ENCODE measurements around the gene NUDT22. TPM values are rescaled to one million over a fixed set of nuclear protein-coding genes. Genes with fewer than 3 reads are reported as not detected.

The NUDT22 gene
- total and polyA plus RNA-seq, 11 donors, result 63.7 to 93.0 (median 70.3) TPM

- no peak overlapping the region for H3K27ac ChIP-seq
- intact Hi-C loops (cut with DNase I), result no loop called here
- no peak for TF ChIP-seq CTCF (IDR thresholded peaks at IDR 0.05)
- no peak for TF ChIP-seq POLR2A (IDR thresholded peaks at IDR 0.05)
- DNase-seq (no peak), ATAC-seq (no peak)
- peaks cover 0 to 57% (median 41%) of the 10 kb centered on the region in 9 donors for H3K36me3 ChIP-seq
- H3K4me1 ChIP-seq, result peaks cover 0 to 27% (median 12%) of the 10 kb centered on the region in 12 donors
- 79 to 86% (median 85%) methylated on average over 8 of the region's 8 CpGs for WGBS, 4 donors
- H3K4me3 ChIP-seq, result no peak overlapping the region
- H3K9me3 ChIP-seq, result no peaks in the 10 kb centered on the region
- no peaks in the 10 kb centered on the region for H3K27me3 ChIP-seq
Measured at GRCh38 chr11:64278576-64279190, 52.6 kb downstream of the NUDT22 start.

Other genes starting within 250 kb of the NUDT22 start
- 10 to 100 TPM; 47.4 to 73.1 (median 54.5) TPM for gene OTUB1, start 239.8 kb upstream of the NUDT22 start, total RNA-seq
- 10 to 100 TPM; 46.7 to 83.1 TPM for gene OTUB1, start 239.8 kb upstream of the NUDT22 start, polyA plus RNA-seq
- 1 to 10 TPM in 1 of 9 donors, under 1 TPM in 8; 0.20 to 1.4 (median 0.37) TPM for gene FLRT1, start 190.3 kb upstream of the NUDT22 start, total RNA-seq
- under 1 TPM; 0.22 to 0.46 TPM for gene FLRT1, start 190.3 kb upstream of the NUDT22 start, polyA plus RNA-seq
- gene MACROD1, start 60.2 kb upstream of the NUDT22 start, total RNA-seq, result 100 to 1,000 TPM in 6 of 9 donors, 10 to 100 TPM in 3; 61.3 to 166 (median 116) TPM
- 100 to 1,000 TPM in 1 of 2 donors, 10 to 100 TPM in 1; 48.9 to 287 TPM for gene MACROD1, start 60.2 kb upstream of the NUDT22 start, polyA plus RNA-seq
- 100 to 1,000 TPM in 2 of 9 donors, 10 to 100 TPM in 7; 74.9 to 143 (median 88.8) TPM for gene STIP1, start 40.1 kb upstream of the NUDT22 start, total RNA-seq
- gene STIP1, start 40.1 kb upstream of the NUDT22 start, polyA plus RNA-seq, result 100 to 1,000 TPM in 1 of 2 donors, 10 to 100 TPM in 1; 68.8 to 175 TPM
- 10 to 100 TPM in 2 of 9 donors, 1 to 10 TPM in 7; 3.4 to 71.5 (median 5.7) TPM for gene FERMT3, start 19.6 kb upstream of the NUDT22 start, total RNA-seq
- gene FERMT3, start 19.6 kb upstream of the NUDT22 start, polyA plus RNA-seq, result 1 to 10 TPM; 2.8 to 7.9 TPM
- gene TRPT1, start 88 bp upstream of the NUDT22 start, total RNA-seq, result 100 to 1,000 TPM in 2 of 9 donors, 10 to 100 TPM in 7; 51.2 to 146 (median 63.3) TPM
- gene TRPT1, start 88 bp upstream of the NUDT22 start, polyA plus RNA-seq, result 100 to 1,000 TPM in 1 of 2 donors, 10 to 100 TPM in 1; 65.3 to 123 TPM
- 10 to 100 TPM; 31.2 to 63.6 (median 47.2) TPM for gene DNAJC4, start 4.3 kb downstream of the NUDT22 start, total RNA-seq
- gene DNAJC4, start 4.3 kb downstream of the NUDT22 start, polyA plus RNA-seq, result 100 to 1,000 TPM in 1 of 2 donors, 10 to 100 TPM in 1; 33.8 to 123 TPM
- 100 to 1,000 TPM; 172 to 332 (median 241) TPM for gene VEGFB, start 8.3 kb downstream of the NUDT22 start, total RNA-seq
- gene VEGFB, start 8.3 kb downstream of the NUDT22 start, polyA plus RNA-seq, result 100 to 1,000 TPM; 127 to 304 TPM
- gene FKBP2, start 14.8 kb downstream of the NUDT22 start, total RNA-seq, result 10 to 100 TPM; 35.0 to 71.5 (median 51.8) TPM
- 100 to 1,000 TPM; 226 to 250 TPM for gene FKBP2, start 14.8 kb downstream of the NUDT22 start, polyA plus RNA-seq
- gene PPP1R14B, start 20.7 kb downstream of the NUDT22 start, total RNA-seq, result 100 to 1,000 TPM in 4 of 9 donors, 10 to 100 TPM in 5; 69.6 to 244 (median 90.4) TPM
- gene PPP1R14B, start 20.7 kb downstream of the NUDT22 start, polyA plus RNA-seq, result 100 to 1,000 TPM; 160 to 167 TPM
- 10 to 100 TPM in 3 of 9 donors, 1 to 10 TPM in 6; 7.6 to 19.1 (median 9.8) TPM for gene PLCB3, start 25.3 kb downstream of the NUDT22 start, total RNA-seq
- 10 to 100 TPM in 1 of 2 donors, 1 to 10 TPM in 1; 7.4 to 11.6 TPM for gene PLCB3, start 25.3 kb downstream of the NUDT22 start, polyA plus RNA-seq
- 100 to 1,000 TPM in 2 of 9 donors, 10 to 100 TPM in 7; 41.5 to 123 (median 49.9) TPM for gene BAD, start 58.4 kb downstream of the NUDT22 start, total RNA-seq
- gene BAD, start 58.4 kb downstream of the NUDT22 start, polyA plus RNA-seq, result 10 to 100 TPM; 76.9 to 94.6 TPM
- gene GPR137, start 59.6 kb downstream of the NUDT22 start, total RNA-seq, result 10 to 100 TPM; 24.3 to 48.3 (median 26.2) TPM
- 10 to 100 TPM; 20.2 to 44.0 TPM for gene GPR137, start 59.6 kb downstream of the NUDT22 start, polyA plus RNA-seq
- not detected for gene KCNK4, start 65.0 kb downstream of the NUDT22 start, total RNA-seq
- not detected for gene KCNK4, start 65.0 kb downstream of the NUDT22 start, polyA plus RNA-seq
- gene CATSPERZ, start 74.1 kb downstream of the NUDT22 start, total RNA-seq, result not detected
- not detected for gene CATSPERZ, start 74.1 kb downstream of the NUDT22 start, polyA plus RNA-seq
- gene ESRRA, start 79.2 kb downstream of the NUDT22 start, total RNA-seq, result 100 to 1,000 TPM in 8 of 9 donors, 10 to 100 TPM in 1; 94.0 to 291 (median 145) TPM
- gene ESRRA, start 79.2 kb downstream of the NUDT22 start, polyA plus RNA-seq, result 100 to 1,000 TPM; 217 to 260 TPM
- gene TRMT112, start 91.3 kb downstream of the NUDT22 start, total RNA-seq, result 100 to 1,000 TPM in 4 of 9 donors, 10 to 100 TPM in 5; 80.0 to 169 (median 95.6) TPM
- 100 to 1,000 TPM; 172 to 186 TPM for gene TRMT112, start 91.3 kb downstream of the NUDT22 start, polyA plus RNA-seq
- 100 to 1,000 TPM; 220 to 561 (median 290) TPM for gene PRDX5, start 91.8 kb downstream of the NUDT22 start, total RNA-seq
- 100 to 1,000 TPM; 385 to 882 TPM for gene PRDX5, start 91.8 kb downstream of the NUDT22 start, polyA plus RNA-seq
- gene CCDC88B, start 113.9 kb downstream of the NUDT22 start, total RNA-seq, result 10 to 100 TPM in 1 of 9 donors, 1 to 10 TPM in 8; 4.1 to 16.2 (median 7.3) TPM
- gene CCDC88B, start 113.9 kb downstream of the NUDT22 start, polyA plus RNA-seq, result 10 to 100 TPM in 1 of 2 donors, 1 to 10 TPM in 1; 8.1 to 24.0 TPM
- gene RPS6KA4, start 132.9 kb downstream of the NUDT22 start, total RNA-seq, result 10 to 100 TPM; 12.8 to 32.5 (median 18.3) TPM
- gene RPS6KA4, start 132.9 kb downstream of the NUDT22 start, polyA plus RNA-seq, result 10 to 100 TPM; 15.0 to 30.4 TPM

Data from heart left ventricle (tissue), 16 donors.